HG03175 (cell line): ENCODE data around the gene EFNB1.
"Not testable (repeated sequence)": the region's sequence is repeated elsewhere in the genome, so short reads cannot be mapped to it uniquely, and the experiment has no call there.

Experiments used
- ATAC-seq: cut with Tn5 transposase; IDR thresholded peaks from one replicate; pipeline ENCODE4 v1.9.1; 2021; ENCODE audit warnings: mild to moderate bottlenecking, moderate library complexity; ENCODE audit not compliant: unreplicated experiment

EFNB1 gene

GRCh38 chrX:68828740-68829581 is at the start of gene EFNB1:
Gene EFNB1 (plus strand): TSS chrX:68829021. CDS start chrX:68829777, 756 bp downstream.
- peak; percentile 93 for ATAC-seq

- ATAC-seq, result not testable (repeated sequence)
Observed at GRCh38 chrX:68781295-68781694, 47.5 kb upstream of the EFNB1 start.

- ATAC-seq, result no peak
Observed at GRCh38 chrX:68784816-68785215, 44.0 kb upstream of the EFNB1 start.

GRCh38 chrX:68786581-68786980 is 42.2 kb upstream of the EFNB1 start:
- not testable (repeated sequence) for ATAC-seq

- no peak for ATAC-seq
Observed at GRCh38 chrX:68789966-68790365, 38.9 kb upstream of the EFNB1 start.

- ATAC-seq, result no peak
Observed at GRCh38 chrX:68792083-68792482, 36.7 kb upstream of the EFNB1 start.

- ATAC-seq, result no peak
Observed at GRCh38 chrX:68794461-68794860, 34.4 kb upstream of the EFNB1 start.

- ATAC-seq, result no peak
Observed at GRCh38 chrX:68795741-68796140, 33.1 kb upstream of the EFNB1 start.

- ATAC-seq, result not testable (repeated sequence)
Observed at GRCh38 chrX:68798400-68798799, 30.4 kb upstream of the EFNB1 start.

- ATAC-seq, result no peak
Observed at GRCh38 chrX:68801737-68802290, 27.0 kb upstream of the EFNB1 start.

- no peak for ATAC-seq
Observed at GRCh38 chrX:68807818-68808217, 21.0 kb upstream of the EFNB1 start.

- no peak for ATAC-seq
Observed at GRCh38 chrX:68808686-68809357, 20.0 kb upstream of the EFNB1 start.

GRCh38 chrX:68820476-68821110 is 8.2 kb upstream of the EFNB1 start:
- ATAC-seq, result no peak

GRCh38 chrX:68821616-68822015 is 7.2 kb upstream of the EFNB1 start:
- ATAC-seq, result no peak

GRCh38 chrX:68822641-68823410 is 6.0 kb upstream of the EFNB1 start:
- peak; percentile 49 for ATAC-seq

- no peak for ATAC-seq
Observed at GRCh38 chrX:68823413-68824151, 5.2 kb upstream of the EFNB1 start.

GRCh38 chrX:68824152-68824433 is 4.7 kb upstream of the EFNB1 start:
- no peak for ATAC-seq

GRCh38 chrX:68824565-68825125 is 4.2 kb upstream of the EFNB1 start:
- no peak for ATAC-seq

- ATAC-seq, result no peak
Observed at GRCh38 chrX:68826113-68826980, 2.5 kb upstream of the EFNB1 start.
